Endothelial cell of umbilical vein (primary cell): ENCODE results near the gene FAM133A. TPM values are rescaled to one million over a fixed set of nuclear protein-coding genes. Genes with fewer than 3 reads are reported as not detected.

Source experiments
- BruUV-seq: library from RNA; stranded (reverse); fragments of 400-500 nt; replicated peaks from 2 replicates; lab custom pipeline; 2021; lab: Mats Ljungman, UMichigan
- CTCF ChIA-PET: fragments of 300-600, 350-600 bp; sonication (Branson Sonifier 250); formaldehyde crosslinking; loops from one replicate; lab custom pipeline; 2021; ENCODE audit warnings: antibody characterized with exemption, inconsistent platforms; lab: Charles Lee
- POLR2A ChIA-PET: fragments of 300-600, 350-600 bp; sonication (Branson Sonifier 250); formaldehyde crosslinking; loops from one replicate; lab custom pipeline; 2021; ENCODE audit warnings: antibody characterized with exemption, inconsistent platforms; lab: Charles Lee
- DNase-seq: peaks from one replicate; pipeline ENCODE4 v3.0.0-alpha.2; 2011; ENCODE audit warnings: low read depth, low spot score
- FAIRE-seq: peaks from 2 replicates; lab custom pipeline; 2011; peaks lifted over from hg19 to GRCh38; lab: Jason Lieb, UNC
- H2AFZ ChIP-seq: 2 replicates; pipeline ENCODE4 v1.6.0; 2012; ENCODE audit warnings: low read depth, low read length, control low read depth, inconsistent platforms
- H3K27ac ChIP-seq: 2 replicates; pipeline ENCODE4 v1.5.1; 2011; ENCODE audit warnings: low read depth, mild to moderate bottlenecking, control low read depth, low read length, moderate library complexity; ENCODE audit not compliant: insufficient read depth
- H3K27me3 ChIP-seq, 2 experiments: 2 replicates each; pipeline versions ENCODE4 v1.6.0 to v1.6.1; 2011; ENCODE audit warnings: low read length in 2 of 2, mixed read lengths in 1 of 2; ENCODE audit not compliant: control insufficient read depth in 2 of 2, insufficient read depth in 2 of 2
- H3K36me3 ChIP-seq, 2 experiments: 2 replicates in 1 of 2; 3 replicates in 1 of 2; pipeline ENCODE4 v1.5.1; 2011; ENCODE audit warnings: low read length in 2 of 2, mild to moderate bottlenecking in 1 of 2, moderate library complexity in 1 of 2; ENCODE audit not compliant: control insufficient read depth in 2 of 2, insufficient read depth in 2 of 2; ENCODE audit errors: extremely low read depth in 1 of 2
- H3K4me1 ChIP-seq: 3 replicates; pipeline ENCODE4 v1.5.1; 2011; ENCODE audit warnings: mild to moderate bottlenecking, low read length; ENCODE audit not compliant: control insufficient read depth, insufficient read depth; ENCODE audit errors: extremely low read depth
- H3K4me2 ChIP-seq: 2 replicates; pipeline ENCODE4 v1.6.1; 2011; ENCODE audit warnings: low read length, control low read depth, mixed read lengths; ENCODE audit not compliant: insufficient read depth
- H3K4me3 ChIP-seq, 3 experiments: fragments of 200-600 bp in 1 of 3; sonication (generic), shearing (Covaris generic) in 1 of 3; replicated peaks in 1 of 3; 2 replicates each; pipeline ENCODE4 v1.5.1; 2011 to 2016; ENCODE audit warnings: control low read depth in 3 of 3, low read length in 3 of 3, mild to moderate bottlenecking in 2 of 3, inconsistent platforms in 1 of 3, low read depth in 1 of 3, moderate library complexity in 1 of 3; ENCODE audit not compliant: insufficient read depth in 1 of 3
- H3K79me2 ChIP-seq: 2 replicates; pipeline ENCODE4 v1.6.0; 2012; ENCODE audit warnings: low read length, inconsistent platforms; ENCODE audit not compliant: control insufficient read depth, insufficient read depth
- H3K9ac ChIP-seq: replicated peaks from 2 replicates; pipeline ENCODE3; 2011; ENCODE audit warnings: low read length, control low read depth; ENCODE audit not compliant: insufficient read depth; ENCODE audit errors: extremely low read depth
- H3K9me1 ChIP-seq: replicated peaks from 3 replicates; pipeline ENCODE4 v1.6.0; 2011; ENCODE audit warnings: mild to moderate bottlenecking, low read length; ENCODE audit not compliant: control insufficient read depth, insufficient read depth; ENCODE audit errors: extremely low read depth
- H3K9me3 ChIP-seq: replicated peaks from 2 replicates; pipeline ENCODE4 v1.5.1; 2012; ENCODE audit warnings: low read length, inconsistent platforms; ENCODE audit not compliant: control insufficient read depth, insufficient read depth
- H4K20me1 ChIP-seq: replicated peaks from 2 replicates; pipeline ENCODE3; 2011; ENCODE audit warnings: mild to moderate bottlenecking, low read length; ENCODE audit not compliant: control insufficient read depth, insufficient read depth; ENCODE audit errors: extremely low read depth
- CTCF ChIP-seq, 2 donors: IDR thresholded peaks; 1 replicate in 1 of 2; 2 replicates in 1 of 2; pipeline ENCODE4 v1.5.1; 2011; ENCODE audit warnings: low read length in 2 of 2, mild to moderate bottlenecking in 2 of 2, moderate library complexity in 2 of 2, control low read depth in 1 of 2, inconsistent platforms in 1 of 2, low read depth in 1 of 2; ENCODE audit not compliant: insufficient read depth in 1 of 2; ENCODE audit errors: extremely low read depth in 1 of 2
- EZH2 ChIP-seq: IDR thresholded peaks from 2 replicates; pipeline ENCODE4 v1.6.1; 2012; ENCODE audit warnings: borderline replicate concordance, low read depth, mild to moderate bottlenecking, moderate library complexity, low read length, inconsistent platforms; ENCODE audit not compliant: severe bottlenecking
- GATA2 ChIP-seq: IDR thresholded peaks from 2 replicates; pipeline ENCODE4 v1.7.0; 2011; ENCODE audit warnings: low read depth, mild to moderate bottlenecking, moderate library complexity, mixed read lengths, low read length; ENCODE audit not compliant: insufficient read length, insufficient read depth
- MAX ChIP-seq: IDR thresholded peaks from 2 replicates; pipeline ENCODE4 v1.6.1; 2011; ENCODE audit not compliant: insufficient read depth, insufficient read length
- MYC ChIP-seq: IDR thresholded peaks from one replicate; pipeline ENCODE4 v1.6.1; 2011; ENCODE audit warnings: mild to moderate bottlenecking, low read depth, low read length
- POLR2A ChIP-seq: IDR thresholded peaks from 2 replicates; pipeline ENCODE4 v1.6.1; 2012; ENCODE audit warnings: low read depth, mild to moderate bottlenecking, control low read depth, low read length
- POLR2AphosphoS5 ChIP-seq: IDR thresholded peaks from 2 replicates; pipeline ENCODE4 v1.6.1; 2012; ENCODE audit warnings: low read depth, mild to moderate bottlenecking, control low read depth, low read length, moderate library complexity; ENCODE audit not compliant: insufficient read depth
- dilution Hi-C: fragments of 300-500 bp; cut with MboI; formaldehyde crosslinking; loops from one replicate; pipeline ENCODE4 v1.15.0; 2019; ENCODE audit warnings: low sequenced_read_pairs; ENCODE audit not compliant: extremely low pct_ligation_motif_present
- intact Hi-C: fragments of 100-400 bp; cut with micrococcal nuclease; formaldehyde crosslinking; loops from one replicate; pipeline ENCODE4 v1.10.0; 2022
- polyA plus RNA-seq, 4 experiments: library from polyadenylated mRNA; depleted of rRNA in 3 of 4; stranded (reverse) in 3 of 4; unstranded in 1 of 4; fragments of >200 nt; gene quantifications; 2 replicates each; pipeline versions ENCODE4 v1.2.1 to v1.2.3, GENCODE V29; 2011 to 2012; ENCODE audit warnings: missing spikeins in 1 of 4
- total RNA-seq: library from RNA; stranded (reverse); gene quantifications from 2 replicates; pipeline ENCODE4 v1.2.3, GENCODE V29; 2021

FAM133A gene
- total and polyA plus RNA-seq, 2 donors (not counting 3 experiments of a cell fraction or from before 2014, with no cell fraction given): not detected

- H3K4me3 ChIP-seq: no peak overlapping the region
- no peaks in the 10 kb centered on the region for H3K36me3 ChIP-seq
- H3K27me3 ChIP-seq: no peaks in the 10 kb centered on the region
- BruUV-seq: no TSS peak
- no peak overlapping the region for H3K4me2 ChIP-seq
- H3K9me1 ChIP-seq: no peaks in the 10 kb centered on the region
- dilution Hi-C loops: no loop called here
- no peak overlapping the region for H2AFZ ChIP-seq
- FAIRE-seq (no peak), DNase-seq (no peak)
- no peaks in the 10 kb centered on the region for H3K4me1 ChIP-seq
- no peak for TF ChIP-seq MYC
- TF ChIP-seq CTCF (IDR thresholded peaks at IDR 0.05; ENCODE audit: extremely low read depth in 1 of 2, insufficient read depth in 1 of 2, low read depth in 1 of 2, low read length in 2 of 2): no peak
- H3K27ac ChIP-seq: no peak overlapping the region
- no peaks in the 10 kb centered on the region for H3K9me3 ChIP-seq
- CTCF ChIA-PET: no interaction called here
- POLR2A ChIA-PET: no interaction called here
- no peak overlapping the region for H3K9ac ChIP-seq
- H3K79me2 ChIP-seq: no peaks in the 10 kb centered on the region
- H4K20me1 ChIP-seq: no peaks in the 10 kb centered on the region
- intact Hi-C loops: no loop called here
Measured at GRCh38 chrX:93711076-93711475, 37.1 kb downstream of the FAM133A start.

GRCh38 chrX:93741811-93742210, 67.8 kb downstream of the FAM133A start:
- Histone ChIP-seq H3K27me3 (no peaks in the 10 kb centered on the region), H3K9me3 (no peaks in the 10 kb centered on the region), H3K9me1 (no peaks in the 10 kb centered on the region), H3K36me3 (no peaks in the 10 kb centered on the region), H2AFZ (no peak overlapping the region), H3K9ac (no peak overlapping the region), H3K4me3 (no peak overlapping the region), H3K79me2 (no peaks in the 10 kb centered on the region), H3K4me1 (no peaks in the 10 kb centered on the region), H4K20me1 (no peaks in the 10 kb centered on the region), H3K4me2 (no peak overlapping the region), H3K27ac (no peak overlapping the region)
- DNase-seq: no peak
- intact Hi-C loops: no loop called here
- no peak for FAIRE-seq
- POLR2A ChIA-PET: no interaction called here
- CTCF ChIA-PET: no interaction called here
- TF ChIP-seq EZH2: no peak
- TF ChIP-seq MYC: no peak
- TF ChIP-seq GATA2: no peak
- TF ChIP-seq MAX: no peak
- no peak for TF ChIP-seq POLR2A
- no peak for TF ChIP-seq POLR2AphosphoS5
- dilution Hi-C loops: no loop called here
- BruUV-seq: no TSS peak
